Measurements from ENCODE around the gene PLEKHM1.

DNA sequence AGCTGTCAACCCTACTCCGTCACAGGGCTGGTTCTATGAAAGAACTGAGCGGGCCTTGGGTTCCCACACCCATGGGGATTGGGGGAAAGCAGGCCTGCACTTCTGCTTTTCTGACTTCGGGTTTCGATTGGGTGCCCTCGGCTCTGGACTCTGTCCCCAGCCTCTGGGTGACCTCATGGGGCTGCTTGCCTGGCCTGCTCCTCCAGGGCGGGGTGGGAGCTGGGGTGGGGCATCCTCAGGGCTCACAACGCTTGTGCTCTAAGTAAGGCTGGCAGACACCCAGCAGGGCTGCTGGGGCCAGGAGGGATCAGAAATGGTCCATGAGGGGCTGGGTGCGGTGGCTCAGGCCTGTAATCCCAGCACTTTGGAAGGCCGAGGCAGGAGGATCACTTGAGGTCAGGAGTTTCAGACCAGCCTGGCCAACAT lies 77.0 kb downstream of the PLEKHM1 start:
- TF ChIP-seq, protein P1, sequence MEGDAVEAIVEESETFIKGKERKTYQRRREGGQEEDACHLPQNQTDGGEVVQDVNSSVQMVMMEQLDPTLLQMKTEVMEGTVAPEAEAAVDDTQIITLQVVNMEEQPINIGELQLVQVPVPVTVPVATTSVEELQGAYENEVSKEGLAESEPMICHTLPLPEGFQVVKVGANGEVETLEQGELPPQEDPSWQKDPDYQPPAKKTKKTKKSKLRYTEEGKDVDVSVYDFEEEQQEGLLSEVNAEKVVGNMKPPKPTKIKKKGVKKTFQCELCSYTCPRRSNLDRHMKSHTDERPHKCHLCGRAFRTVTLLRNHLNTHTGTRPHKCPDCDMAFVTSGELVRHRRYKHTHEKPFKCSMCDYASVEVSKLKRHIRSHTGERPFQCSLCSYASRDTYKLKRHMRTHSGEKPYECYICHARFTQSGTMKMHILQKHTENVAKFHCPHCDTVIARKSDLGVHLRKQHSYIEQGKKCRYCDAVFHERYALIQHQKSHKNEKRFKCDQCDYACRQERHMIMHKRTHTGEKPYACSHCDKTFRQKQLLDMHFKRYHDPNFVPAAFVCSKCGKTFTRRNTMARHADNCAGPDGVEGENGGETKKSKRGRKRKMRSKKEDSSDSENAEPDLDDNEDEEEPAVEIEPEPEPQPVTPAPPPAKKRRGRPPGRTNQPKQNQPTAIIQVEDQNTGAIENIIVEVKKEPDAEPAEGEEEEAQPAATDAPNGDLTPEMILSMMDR (IDR thresholded peaks at IDR 0.05), result no peak
- TF ChIP-seq, protein P2, sequence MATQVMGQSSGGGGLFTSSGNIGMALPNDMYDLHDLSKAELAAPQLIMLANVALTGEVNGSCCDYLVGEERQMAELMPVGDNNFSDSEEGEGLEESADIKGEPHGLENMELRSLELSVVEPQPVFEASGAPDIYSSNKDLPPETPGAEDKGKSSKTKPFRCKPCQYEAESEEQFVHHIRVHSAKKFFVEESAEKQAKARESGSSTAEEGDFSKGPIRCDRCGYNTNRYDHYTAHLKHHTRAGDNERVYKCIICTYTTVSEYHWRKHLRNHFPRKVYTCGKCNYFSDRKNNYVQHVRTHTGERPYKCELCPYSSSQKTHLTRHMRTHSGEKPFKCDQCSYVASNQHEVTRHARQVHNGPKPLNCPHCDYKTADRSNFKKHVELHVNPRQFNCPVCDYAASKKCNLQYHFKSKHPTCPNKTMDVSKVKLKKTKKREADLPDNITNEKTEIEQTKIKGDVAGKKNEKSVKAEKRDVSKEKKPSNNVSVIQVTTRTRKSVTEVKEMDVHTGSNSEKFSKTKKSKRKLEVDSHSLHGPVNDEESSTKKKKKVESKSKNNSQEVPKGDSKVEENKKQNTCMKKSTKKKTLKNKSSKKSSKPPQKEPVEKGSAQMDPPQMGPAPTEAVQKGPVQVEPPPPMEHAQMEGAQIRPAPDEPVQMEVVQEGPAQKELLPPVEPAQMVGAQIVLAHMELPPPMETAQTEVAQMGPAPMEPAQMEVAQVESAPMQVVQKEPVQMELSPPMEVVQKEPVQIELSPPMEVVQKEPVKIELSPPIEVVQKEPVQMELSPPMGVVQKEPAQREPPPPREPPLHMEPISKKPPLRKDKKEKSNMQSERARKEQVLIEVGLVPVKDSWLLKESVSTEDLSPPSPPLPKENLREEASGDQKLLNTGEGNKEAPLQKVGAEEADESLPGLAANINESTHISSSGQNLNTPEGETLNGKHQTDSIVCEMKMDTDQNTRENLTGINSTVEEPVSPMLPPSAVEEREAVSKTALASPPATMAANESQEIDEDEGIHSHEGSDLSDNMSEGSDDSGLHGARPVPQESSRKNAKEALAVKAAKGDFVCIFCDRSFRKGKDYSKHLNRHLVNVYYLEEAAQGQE (IDR thresholded peaks at IDR 0.05; ENCODE audit: insufficient read depth in 1 of 2, low read depth in 2 of 2, low read length in 1 of 2), result no peak

Measured in Panc1 (cell line).